NCI-H1417 (cell line): Measurements from ENCODE around the gene SNX6.
"Not testable (repeated sequence)": the region's sequence is repeated elsewhere in the genome, so short reads cannot be mapped to it uniquely, and the experiment has no call there.

Experiments used
- DNase-seq, 3 experiments: peaks; one replicate each; lab custom pipeline; 2025; lab: John Stamatoyannopoulos, UW

Gene SNX6

DNA sequence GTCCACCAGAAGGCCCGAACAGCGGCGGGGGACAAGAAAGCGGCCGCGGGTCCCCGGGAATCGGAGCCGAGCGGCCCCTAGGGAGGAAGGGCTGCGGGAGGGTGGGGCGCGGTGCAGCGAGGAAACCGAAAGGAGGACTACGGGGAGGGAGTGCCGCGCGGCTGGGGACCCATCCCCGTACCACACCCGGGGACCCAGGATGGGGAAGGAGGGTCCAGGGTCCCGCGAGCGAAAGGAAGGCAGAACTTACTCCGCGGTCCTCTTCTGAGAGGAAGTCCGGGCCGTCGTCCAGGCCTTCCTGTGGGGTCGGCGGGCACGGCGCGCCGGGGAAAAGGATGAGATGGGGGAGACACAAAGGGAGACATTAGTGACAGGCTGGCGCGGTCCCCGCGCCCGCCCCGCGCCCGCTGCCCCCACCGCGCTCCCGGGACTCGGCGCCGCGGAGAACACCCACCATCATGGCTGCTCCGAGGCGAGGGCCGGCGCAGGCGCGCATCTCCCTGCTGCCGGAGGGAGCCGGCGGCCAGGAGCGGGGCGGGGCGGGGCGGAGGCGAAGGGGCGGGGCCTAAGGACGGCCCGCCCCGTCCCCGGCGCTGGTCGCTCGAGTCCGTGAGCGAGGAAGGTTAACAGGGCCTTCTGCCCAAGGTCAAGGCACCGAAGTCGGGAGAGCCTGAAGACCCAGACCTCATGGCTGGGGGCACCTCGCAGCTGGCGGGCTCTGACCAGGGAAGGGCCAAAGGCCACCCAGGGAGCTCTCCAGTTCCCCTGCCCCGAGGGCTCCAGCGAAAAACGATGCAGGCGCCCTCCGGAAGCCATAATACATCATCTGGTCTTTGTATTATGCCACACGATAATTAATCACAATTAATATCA, at the start of gene SNX6:
Gene SNX6, minus strand, starts transcription at position 492 of the 873 bp plus-strand sequence. Its CDS starts 32 bp downstream, at position 460.
- DNase-seq: peak; percentile 88 to 93 (median 93)

DNA sequence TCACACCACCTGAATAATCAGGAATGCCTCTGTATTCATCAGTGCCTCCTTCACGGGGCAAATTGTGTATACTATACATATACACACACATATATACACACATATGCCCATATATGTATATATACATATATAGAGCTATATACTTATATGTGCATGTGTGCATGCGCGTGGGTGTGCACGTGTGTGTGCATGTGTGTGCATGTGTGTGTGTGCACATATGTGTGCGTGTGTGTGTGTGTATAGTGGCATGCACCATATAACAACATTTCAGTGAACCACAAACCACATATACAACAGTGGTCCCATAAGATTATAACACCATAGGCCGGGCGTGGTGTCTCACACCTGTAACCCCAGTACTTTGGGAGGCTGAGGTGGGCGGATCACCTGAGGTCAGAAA, 48.8 kb upstream of the SNX6 start:
- no peak for DNase-seq

DNA sequence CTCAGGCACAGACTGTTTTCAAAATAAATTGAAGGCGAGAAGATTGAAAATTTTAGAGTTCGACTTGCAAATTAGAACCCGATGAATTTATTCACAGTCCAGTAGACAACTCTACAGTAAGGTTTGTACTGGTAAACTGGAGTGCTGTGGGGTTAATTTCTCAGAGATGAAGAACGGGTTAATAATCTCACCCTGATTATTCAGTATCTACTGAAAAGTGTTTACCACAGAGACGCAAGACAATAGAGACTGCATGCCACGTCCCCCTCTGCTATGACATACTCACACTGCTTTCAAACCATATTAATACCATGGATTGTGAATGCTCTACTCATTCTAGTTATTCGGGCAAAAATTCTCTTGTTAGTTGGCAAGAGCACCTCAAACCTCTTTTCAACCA, 48.4 kb upstream of the SNX6 start:
- DNase-seq: no peak

- peak in 2 of 3 experiments; percentile 17 to 51 for DNase-seq
These were observed 46.7 kb upstream of the SNX6 start for GRCh38 chr14:34676516-34677211.

DNA sequence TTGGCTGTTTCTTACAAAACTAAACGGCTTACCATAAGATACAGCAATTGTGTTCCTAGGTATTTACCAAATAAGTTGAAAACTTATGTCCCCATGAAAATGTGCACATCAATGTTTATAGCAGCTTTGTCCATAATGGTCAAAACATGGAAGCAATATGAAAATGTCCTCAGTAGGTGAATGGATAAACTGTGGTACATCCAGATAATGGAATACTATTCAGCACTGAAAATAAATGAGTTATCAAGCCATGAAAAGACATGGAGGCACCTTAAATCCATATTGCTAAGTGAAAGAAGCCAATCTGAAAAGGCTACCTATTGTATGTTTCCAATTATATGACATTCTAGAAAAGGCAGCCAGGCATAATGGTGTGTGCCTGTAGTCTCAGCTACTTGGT, 43.8 kb upstream of the SNX6 start:
- DNase-seq: no peak

DNA sequence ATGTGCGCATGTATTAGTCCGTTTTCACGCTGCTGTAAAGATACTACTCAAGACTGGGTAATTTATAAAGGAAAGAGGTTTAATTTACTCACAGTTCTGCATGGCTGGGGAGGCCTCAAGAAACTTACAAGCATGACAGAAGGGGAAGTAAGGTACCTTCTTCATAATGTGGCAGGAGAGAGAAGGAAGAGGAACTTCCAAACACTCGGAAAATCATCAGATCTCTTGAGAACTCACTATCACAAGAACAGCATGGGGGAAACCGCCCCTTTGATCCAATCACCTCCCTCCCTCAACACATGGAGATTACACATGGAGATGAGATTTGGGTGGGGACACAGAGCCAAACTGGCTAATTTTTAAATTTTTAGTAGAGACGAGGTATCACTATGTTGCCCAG, 41.8 kb upstream of the SNX6 start:
- DNase-seq: no peak

DNA sequence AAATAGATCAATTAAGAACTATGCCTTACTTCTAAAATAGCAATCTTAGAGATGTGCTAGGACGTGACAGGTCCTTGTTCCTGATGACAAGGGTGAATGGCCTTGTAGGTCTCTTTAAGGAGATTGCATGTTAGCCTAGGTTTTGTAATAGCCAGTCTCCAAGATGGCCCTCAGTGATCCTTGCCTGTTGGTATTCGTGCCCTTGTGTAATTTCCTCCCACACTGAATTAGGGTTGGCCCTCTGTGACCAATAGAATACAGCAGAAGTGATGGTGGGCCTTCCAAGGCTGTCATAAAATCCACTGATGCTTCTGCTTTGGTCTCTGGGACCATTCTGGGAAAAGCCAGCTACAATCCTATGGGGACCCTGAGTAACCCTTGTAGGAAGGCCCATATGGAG, 38.2 kb upstream of the SNX6 start:
- DNase-seq: no peak

DNA sequence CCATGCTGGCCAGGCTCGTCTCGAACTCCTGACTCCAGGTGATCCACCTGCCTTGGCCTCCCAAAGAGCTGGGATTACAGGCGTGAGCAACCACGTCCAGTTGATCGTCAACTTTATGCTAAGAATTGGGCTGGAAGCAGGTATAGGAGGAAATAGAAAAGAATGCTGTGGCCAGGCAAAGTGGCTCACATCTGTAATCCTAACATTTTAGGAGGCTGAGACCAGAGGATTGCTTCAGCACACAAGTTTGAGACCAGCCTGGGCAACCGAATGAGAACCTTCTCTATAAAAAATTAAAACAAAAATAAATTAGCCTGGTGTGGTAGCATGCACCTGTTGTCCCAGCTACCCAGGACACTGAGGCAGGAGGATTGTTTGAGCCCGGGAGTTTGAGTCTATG, 37.1 kb upstream of the SNX6 start:
- no peak for DNase-seq

- DNase-seq: peak in 1 of 3 experiments; percentile 11
These were observed 36.0 kb upstream of the SNX6 start for GRCh38 chr14:34665785-34666435.

- DNase-seq: no peak
These were observed 32.7 kb upstream of the SNX6 start for GRCh38 chr14:34662561-34663088.

GRCh38 chr14:34660796-34661195, 30.8 kb upstream of the SNX6 start:
- DNase-seq: no peak

DNA sequence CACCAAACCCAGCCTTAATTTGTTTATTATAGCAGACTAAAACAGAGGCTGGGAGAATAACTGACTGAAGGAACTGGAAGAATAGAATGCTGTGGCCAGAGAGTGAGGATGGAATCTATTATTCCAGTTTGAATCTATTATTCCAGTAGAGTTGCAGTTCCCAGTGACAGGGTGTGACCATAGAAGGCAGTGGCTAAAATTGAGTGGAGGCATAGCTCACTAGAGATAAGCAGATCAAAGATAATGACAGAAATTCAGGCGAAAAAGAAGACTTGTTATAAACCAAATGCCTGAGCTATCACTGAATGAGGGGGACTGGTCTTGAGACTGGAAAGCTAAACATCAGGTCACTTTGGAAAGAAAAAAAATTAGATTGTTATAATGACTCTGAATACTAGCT, 26.0 kb upstream of the SNX6 start:
- no peak for DNase-seq

DNA sequence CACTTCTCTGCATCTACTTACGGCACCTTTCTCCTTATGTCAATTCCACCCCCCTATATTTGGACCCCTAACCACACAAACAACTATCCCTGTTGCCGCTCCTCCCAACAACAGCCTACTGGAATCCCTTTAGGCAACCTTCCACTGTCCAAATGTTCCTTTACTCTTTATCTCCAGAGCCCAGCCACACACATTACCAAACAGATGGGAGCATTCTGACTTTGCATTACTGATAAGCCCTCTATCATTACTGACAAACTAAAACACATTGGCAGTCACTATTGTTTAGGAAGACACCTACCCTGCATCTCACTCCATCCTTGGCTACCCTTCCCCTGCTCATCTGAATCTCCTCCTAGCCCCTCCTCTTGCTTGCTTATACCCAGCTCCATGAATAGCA, 23.1 kb upstream of the SNX6 start:
- DNase-seq: not testable (repeated sequence)

GRCh38 chr14:34652348-34652747, 22.4 kb upstream of the SNX6 start:
- not testable (repeated sequence) for DNase-seq

DNA sequence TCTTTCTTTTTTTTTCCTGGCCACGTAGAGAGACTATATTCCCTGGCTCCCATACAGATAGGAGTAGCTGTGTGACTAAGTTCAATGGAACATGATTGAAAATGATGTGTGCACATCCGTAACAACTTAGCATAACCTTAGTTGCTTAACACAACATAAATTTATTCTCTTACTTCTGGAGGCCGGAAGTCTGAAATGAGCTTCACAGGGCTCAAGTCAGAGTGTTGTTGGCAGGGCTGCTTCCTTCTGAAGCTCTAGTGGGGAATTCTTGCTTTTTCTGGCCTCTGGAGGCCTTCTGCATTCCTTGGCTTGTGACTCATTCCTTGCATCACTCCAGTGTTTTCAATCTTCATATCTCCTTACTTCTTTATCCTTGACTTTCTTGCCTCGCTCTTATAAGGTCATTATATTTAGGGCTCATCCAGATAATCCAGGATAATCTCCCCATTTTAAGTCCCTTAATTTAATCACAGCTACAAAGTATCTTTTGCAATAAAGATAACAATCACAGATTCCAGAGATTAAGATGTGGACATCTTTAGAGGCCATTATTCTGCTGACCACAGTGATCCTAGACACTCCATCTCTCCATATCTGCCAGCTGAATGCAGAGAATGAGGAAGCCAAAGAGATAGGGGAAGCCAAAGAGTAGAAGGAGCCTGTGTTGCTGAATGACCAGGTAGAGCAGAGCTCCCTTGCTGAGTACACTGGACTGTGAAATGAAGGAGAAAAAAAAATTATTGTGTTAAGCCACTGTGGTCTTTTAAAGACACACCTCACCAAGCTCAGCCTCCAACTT, 21.0 kb upstream of the SNX6 start:
- no peak for DNase-seq

DNA sequence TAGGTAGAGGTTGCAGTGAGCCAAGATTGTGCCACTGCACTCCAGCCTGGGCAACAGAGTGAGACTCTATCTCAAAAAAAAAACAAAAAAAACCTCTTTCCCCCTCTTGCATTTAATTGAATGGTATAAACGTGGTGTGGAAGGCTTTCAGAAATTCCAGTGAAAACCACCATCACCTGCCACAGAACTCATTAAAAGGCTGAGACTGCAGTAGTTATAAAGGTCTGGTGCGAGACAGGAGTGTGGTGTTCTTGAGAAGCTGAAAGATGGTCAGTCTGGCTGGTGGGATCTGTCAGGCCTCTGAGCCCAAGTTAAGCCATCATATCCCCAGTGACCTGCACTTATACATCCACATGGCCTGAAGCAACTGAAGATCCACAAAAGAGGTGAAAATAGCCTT, 20.1 kb upstream of the SNX6 start:
- DNase-seq: not testable (repeated sequence)

GRCh38 chr14:34649344-34649743, 19.4 kb upstream of the SNX6 start:
- DNase-seq: no peak

- DNase-seq: no peak
These were observed 16.8 kb upstream of the SNX6 start for GRCh38 chr14:34646570-34647255.

DNA sequence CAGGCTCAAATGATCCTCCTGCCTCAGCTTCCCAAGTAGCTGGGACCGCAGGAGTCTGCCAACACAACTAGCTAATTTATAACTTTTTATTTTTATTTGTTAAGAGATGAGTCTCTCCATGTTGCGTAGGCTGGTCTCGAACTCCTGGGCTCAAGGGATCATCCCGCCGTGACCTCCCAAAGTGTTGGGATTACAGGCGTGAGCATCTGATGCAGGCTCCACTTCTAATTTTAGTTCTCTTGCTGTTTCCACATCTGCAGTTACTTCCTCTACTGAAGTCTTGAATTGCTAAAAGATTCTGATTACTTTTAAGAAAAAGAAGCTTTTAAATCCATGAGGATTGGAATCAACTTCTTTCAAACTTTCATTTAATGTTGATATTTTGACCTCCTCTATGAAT, 13.4 kb upstream of the SNX6 start:
- DNase-seq: no peak

- DNase-seq: no peak
These were observed 12.6 kb upstream of the SNX6 start for GRCh38 chr14:34642595-34642994.

DNA sequence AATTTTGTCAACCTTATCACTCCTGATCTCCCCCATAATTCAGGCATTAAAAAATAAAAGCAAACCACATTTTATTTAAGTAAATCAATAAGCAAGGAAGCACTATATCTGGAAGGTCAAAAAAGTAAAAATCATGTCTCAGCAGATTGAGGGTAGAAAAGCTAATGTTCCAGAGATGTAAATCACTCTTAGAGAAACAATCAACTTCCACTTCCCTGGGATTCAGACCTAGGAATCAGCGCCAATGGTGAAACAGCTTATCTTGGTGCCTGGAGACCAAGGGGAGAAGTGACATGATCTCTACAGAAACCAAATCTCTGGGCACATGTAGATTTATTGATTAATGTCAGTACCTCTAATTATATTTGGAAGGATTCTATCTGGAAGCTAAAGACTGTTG, 10.9 kb upstream of the SNX6 start:
- DNase-seq: no peak
